Esophagus muscularis mucosa (tissue), 4 donors: ENCODE measurements around the gene USP17L28. TPM values are rescaled to one million over a fixed set of nuclear protein-coding genes. Genes with fewer than 3 reads are reported as not detected.
"Not testable (repeated sequence)": the region's sequence is repeated elsewhere in the genome, so short reads cannot be mapped to it uniquely, and the experiment has no call there.

ENCODE experiments used
- DNase-seq: peaks from one replicate; pipeline ENCODE4 v3.0.0-alpha.2; 2017; ENCODE audit errors: extremely low spot score
- H3K27ac ChIP-seq, 4 donors: fragments of 200-600 bp; sonication (generic); replicated peaks in 1 of 4; 1 replicate in 3 of 4; 2 replicates in 1 of 4; pipeline ENCODE4 v1.5.1; 2016 to 2019; ENCODE audit warnings: mild to moderate bottlenecking in 1 of 4
- H3K27me3 ChIP-seq, 4 donors: fragments of 200-600 bp; sonication (generic); one replicate each; pipeline versions ENCODE4 v1.5.1 to v1.6.0; 2016 to 2019
- H3K36me3 ChIP-seq, 4 donors: fragments of 200-600 bp; sonication (generic); one replicate each; pipeline ENCODE4 v1.5.1; 2016 to 2019
- H3K4me1 ChIP-seq, 4 donors: fragments of 200-600 bp; sonication (generic); one replicate each; pipeline ENCODE4 v1.5.1; 2016 to 2019
- H3K4me3 ChIP-seq, 4 donors: fragments of 200-600 bp; sonication (generic); 1 replicate in 2 of 4; 2 replicates in 2 of 4; pipeline ENCODE4 v1.5.1; 2016 to 2019; ENCODE audit warnings: mild to moderate bottlenecking in 4 of 4, moderate library complexity in 1 of 4
- H3K9me3 ChIP-seq, 4 donors: fragments of 200-600 bp; sonication (generic); 1 replicate in 3 of 4; 2 replicates in 1 of 4; pipeline ENCODE4 v1.5.1; 2016 to 2019
- WGBS: methylation state at CpG from one replicate; pipeline ENCODE4 v1.1.5; 2018; 5-methylcytosine and 5-hydroxymethylcytosine counted together
- intact Hi-C: fragments of 100-400 bp; cut with DNase I; formaldehyde crosslinking; loops from one replicate; pipeline ENCODE4 v1.15.1; 2023
- total RNA-seq, 4 donors: library from RNA; depleted of rRNA; stranded (reverse); fragments of >200 nt; gene quantifications; one replicate each; pipeline versions ENCODE4 v1.1.0 to v1.2.1, GENCODE V29; 2016

Gene USP17L28, protein sequence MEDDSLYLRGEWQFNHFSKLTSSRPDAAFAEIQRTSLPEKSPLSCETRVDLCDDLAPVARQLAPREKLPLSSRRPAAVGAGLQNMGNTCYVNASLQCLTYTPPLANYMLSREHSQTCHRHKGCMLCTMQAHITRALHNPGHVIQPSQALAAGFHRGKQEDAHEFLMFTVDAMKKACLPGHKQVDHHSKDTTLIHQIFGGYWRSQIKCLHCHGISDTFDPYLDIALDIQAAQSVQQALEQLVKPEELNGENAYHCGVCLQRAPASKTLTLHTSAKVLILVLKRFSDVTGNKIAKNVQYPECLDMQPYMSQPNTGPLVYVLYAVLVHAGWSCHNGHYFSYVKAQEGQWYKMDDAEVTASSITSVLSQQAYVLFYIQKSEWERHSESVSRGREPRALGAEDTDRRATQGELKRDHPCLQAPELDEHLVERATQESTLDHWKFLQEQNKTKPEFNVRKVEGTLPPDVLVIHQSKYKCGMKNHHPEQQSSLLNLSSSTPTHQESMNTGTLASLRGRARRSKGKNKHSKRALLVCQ
- total RNA-seq, result not detected

DNA sequence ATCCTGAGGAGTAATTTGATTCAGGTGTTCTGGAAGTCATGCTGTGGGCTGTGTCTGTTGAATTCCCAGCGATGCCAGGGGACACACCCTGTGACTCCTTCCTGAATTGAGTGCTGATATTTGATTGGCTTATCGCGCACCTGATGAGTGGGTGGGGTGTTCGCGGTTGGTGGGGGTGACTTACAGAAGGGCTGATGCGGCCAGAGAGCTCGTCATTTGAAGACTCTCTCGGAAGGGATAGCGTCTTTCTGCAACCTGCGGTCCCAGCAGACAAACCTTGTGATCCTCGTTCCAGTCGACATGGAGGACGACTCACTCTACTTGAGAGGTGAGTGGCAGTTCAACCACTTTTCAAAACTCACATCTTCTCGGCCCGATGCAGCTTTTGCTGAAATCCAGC is at the start of gene USP17L28:
TSS of gene USP17L28 (plus strand) at position 301 of the 400 bp plus-strand sequence. CDS start at position 301, 0 bp downstream.
- intact Hi-C loops, H3K27ac ChIP-seq, DNase-seq, H3K9me3 ChIP-seq, H3K4me1 ChIP-seq, H3K4me3 ChIP-seq, H3K27me3 ChIP-seq, H3K36me3 ChIP-seq: not testable (repeated sequence)
- no CpG with 5 or more reads among the region's 15 CpGs for WGBS

- H3K9me3 ChIP-seq, DNase-seq, H3K4me3 ChIP-seq, intact Hi-C loops, H3K36me3 ChIP-seq, H3K27me3 ChIP-seq, H3K27ac ChIP-seq, H3K4me1 ChIP-seq: not testable (repeated sequence)
- WGBS, result 89% methylated on average over 5 of the region's 13 CpGs
These were observed 24.5 kb upstream of the USP17L28 start for GRCh38 chr4:9324191-9324590.

- H3K27me3 ChIP-seq, H3K27ac ChIP-seq, H3K36me3 ChIP-seq, H3K4me3 ChIP-seq, intact Hi-C loops, DNase-seq, H3K4me1 ChIP-seq, H3K9me3 ChIP-seq: not testable (repeated sequence)
- WGBS, result no CpG with 5 or more reads among the region's 15 CpGs
These were observed 23.8 kb upstream of the USP17L28 start, which contains the start of gene USP17L24 for GRCh38 chr4:9324865-9325264. USP17L24 (plus strand) TSS chr4:9325165; CDS start chr4:9325165, 0 bp downstream.

- H3K9me3 ChIP-seq, intact Hi-C loops, H3K36me3 ChIP-seq, DNase-seq, H3K4me1 ChIP-seq, H3K27me3 ChIP-seq, H3K4me3 ChIP-seq, H3K27ac ChIP-seq: not testable (repeated sequence)
- WGBS, result no CpG with 5 or more reads among the region's 15 CpGs
These were observed 19.1 kb upstream of the USP17L28 start, which contains the start of gene USP17L25 for GRCh38 chr4:9329611-9330010. USP17L25 (plus strand) TSS chr4:9329911; CDS start chr4:9329911, 0 bp downstream.

DNA sequence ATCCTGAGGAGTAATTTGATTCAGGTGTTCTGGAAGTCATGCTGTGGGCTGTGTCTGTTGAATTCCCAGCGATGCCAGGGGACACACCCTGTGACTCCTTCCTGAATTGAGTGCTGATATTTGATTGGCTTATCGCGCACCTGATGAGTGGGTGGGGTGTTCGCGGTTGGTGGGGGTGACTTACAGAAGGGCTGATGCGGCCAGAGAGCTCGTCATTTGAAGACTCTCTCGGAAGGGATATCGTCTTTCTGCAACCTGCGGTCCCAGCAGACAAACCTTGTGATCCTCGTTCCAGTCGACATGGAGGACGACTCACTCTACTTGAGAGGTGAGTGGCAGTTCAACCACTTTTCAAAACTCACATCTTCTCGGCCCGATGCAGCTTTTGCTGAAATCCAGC is 14.3 kb upstream of the USP17L28 start, which contains the start of gene USP17L26:
TSS of gene USP17L26 (plus strand) at position 301 of the 400 bp plus-strand sequence. CDS start at position 301, 0 bp downstream.
- H3K27ac ChIP-seq, DNase-seq: not testable (repeated sequence)
- WGBS, result no CpG with 5 or more reads among the region's 15 CpGs

DNA sequence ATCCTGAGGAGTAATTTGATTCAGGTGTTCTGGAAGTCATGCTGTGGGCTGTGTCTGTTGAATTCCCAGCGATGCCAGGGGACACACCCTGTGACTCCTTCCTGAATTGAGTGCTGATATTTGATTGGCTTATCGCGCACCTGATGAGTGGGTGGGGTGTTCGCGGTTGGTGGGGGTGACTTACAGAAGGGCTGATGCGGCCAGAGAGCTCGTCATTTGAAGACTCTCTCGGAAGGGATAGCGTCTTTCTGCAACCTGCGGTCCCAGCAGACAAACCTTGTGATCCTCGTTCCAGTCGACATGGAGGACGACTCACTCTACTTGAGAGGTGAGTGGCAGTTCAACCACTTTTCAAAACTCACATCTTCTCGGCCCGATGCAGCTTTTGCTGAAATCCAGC is 9.6 kb upstream of the USP17L28 start, which contains the start of gene USP17L5:
TSS of gene USP17L5 (plus strand) at position 301 of the 400 bp plus-strand sequence. CDS start at position 301, 0 bp downstream.
- H3K27me3 ChIP-seq, H3K9me3 ChIP-seq, H3K36me3 ChIP-seq, H3K27ac ChIP-seq, DNase-seq, H3K4me1 ChIP-seq, H3K4me3 ChIP-seq, intact Hi-C loops: not testable (repeated sequence)
- no CpG with 5 or more reads among the region's 15 CpGs for whole genome bisulfite sequencing

More for the DNA sequence above, 14.3 kb upstream of the USP17L28 start, which contains the start of gene USP17L26:
- H3K27me3 ChIP-seq, intact Hi-C loops, H3K9me3 ChIP-seq, H3K4me3 ChIP-seq, H3K4me1 ChIP-seq, H3K36me3 ChIP-seq: not testable (repeated sequence)

DNA sequence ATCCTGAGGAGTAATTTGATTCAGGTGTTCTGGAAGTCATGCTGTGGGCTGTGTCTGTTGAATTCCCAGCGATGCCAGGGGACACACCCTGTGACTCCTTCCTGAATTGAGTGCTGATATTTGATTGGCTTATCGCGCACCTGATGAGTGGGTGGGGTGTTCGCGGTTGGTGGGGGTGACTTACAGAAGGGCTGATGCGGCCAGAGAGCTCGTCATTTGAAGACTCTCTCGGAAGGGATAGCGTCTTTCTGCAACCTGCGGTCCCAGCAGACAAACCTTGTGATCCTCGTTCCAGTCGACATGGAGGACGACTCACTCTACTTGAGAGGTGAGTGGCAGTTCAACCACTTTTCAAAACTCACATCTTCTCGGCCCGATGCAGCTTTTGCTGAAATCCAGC is 4.8 kb upstream of the USP17L28 start, which contains the start of gene USP17L27:
TSS of gene USP17L27 (plus strand) at position 301 of the 400 bp plus-strand sequence. CDS start at position 301, 0 bp downstream.
- intact Hi-C loops, H3K4me1 ChIP-seq, H3K4me3 ChIP-seq, H3K27me3 ChIP-seq, DNase-seq, H3K9me3 ChIP-seq, H3K27ac ChIP-seq, H3K36me3 ChIP-seq: not testable (repeated sequence)
- WGBS, result no CpG with 5 or more reads among the region's 15 CpGs

DNA sequence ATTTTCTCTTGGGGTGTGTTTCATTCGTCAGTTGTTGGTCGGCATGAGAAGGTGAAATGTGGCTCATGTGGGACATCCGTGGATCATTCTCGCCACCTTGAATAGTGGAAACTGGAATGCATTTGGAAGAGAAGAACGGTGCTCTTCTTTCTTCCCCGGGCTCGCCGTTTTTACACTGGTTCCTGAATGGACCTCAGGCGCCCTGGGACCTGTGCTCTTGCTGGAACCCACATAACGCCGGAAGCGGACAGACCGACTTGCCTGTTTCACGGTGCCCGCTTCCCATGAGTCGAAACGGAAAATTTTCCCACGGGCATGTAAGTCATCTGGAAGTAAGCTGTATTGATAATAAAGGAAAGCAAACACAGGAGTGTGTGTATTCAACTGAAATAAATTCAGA is 2.2 kb downstream of the USP17L28 start:
- H3K9me3 ChIP-seq, H3K27ac ChIP-seq, H3K4me3 ChIP-seq, DNase-seq, intact Hi-C loops, H3K27me3 ChIP-seq, H3K36me3 ChIP-seq, H3K4me1 ChIP-seq: not testable (repeated sequence)
- WGBS, result no CpG with 5 or more reads among the region's 18 CpGs

DNA sequence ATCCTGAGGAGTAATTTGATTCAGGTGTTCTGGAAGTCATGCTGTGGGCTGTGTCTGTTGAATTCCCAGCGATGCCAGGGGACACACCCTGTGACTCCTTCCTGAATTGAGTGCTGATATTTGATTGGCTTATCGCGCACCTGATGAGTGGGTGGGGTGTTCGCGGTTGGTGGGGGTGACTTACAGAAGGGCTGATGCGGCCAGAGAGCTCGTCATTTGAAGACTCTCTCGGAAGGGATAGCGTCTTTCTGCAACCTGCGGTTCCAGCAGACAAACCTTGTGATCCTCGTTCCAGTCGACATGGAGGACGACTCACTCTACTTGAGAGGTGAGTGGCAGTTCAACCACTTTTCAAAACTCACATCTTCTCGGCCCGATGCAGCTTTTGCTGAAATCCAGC is 4.6 kb downstream of the USP17L28 start, which contains the start of gene USP17L29:
TSS of gene USP17L29 (plus strand) at position 301 of the 400 bp plus-strand sequence. CDS start at position 301, 0 bp downstream.
- H3K27me3 ChIP-seq, H3K36me3 ChIP-seq, H3K27ac ChIP-seq, DNase-seq, H3K4me3 ChIP-seq, H3K9me3 ChIP-seq, H3K4me1 ChIP-seq, intact Hi-C loops: not testable (repeated sequence)
- no CpG with 5 or more reads among the region's 15 CpGs for WGBS

DNA sequence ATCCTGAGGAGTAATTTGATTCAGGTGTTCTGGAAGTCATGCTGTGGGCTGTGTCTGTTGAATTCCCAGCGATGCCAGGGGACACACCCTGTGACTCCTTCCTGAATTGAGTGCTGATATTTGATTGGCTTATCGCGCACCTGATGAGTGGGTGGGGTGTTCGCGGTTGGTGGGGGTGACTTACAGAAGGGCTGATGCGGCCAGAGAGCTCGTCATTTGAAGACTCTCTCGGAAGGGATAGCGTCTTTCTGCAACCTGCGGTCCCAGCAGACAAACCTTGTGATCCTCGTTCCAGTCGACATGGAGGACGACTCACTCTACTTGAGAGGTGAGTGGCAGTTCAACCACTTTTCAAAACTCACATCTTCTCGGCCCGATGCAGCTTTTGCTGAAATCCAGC is 14.1 kb downstream of the USP17L28 start, which contains the start of gene USP17L30:
TSS of gene USP17L30 (plus strand) at position 301 of the 400 bp plus-strand sequence. CDS start at position 301, 0 bp downstream.
- H3K4me1 ChIP-seq, intact Hi-C loops, H3K4me3 ChIP-seq, H3K9me3 ChIP-seq, H3K36me3 ChIP-seq, H3K27ac ChIP-seq, DNase-seq, H3K27me3 ChIP-seq: not testable (repeated sequence)
- WGBS, result no CpG with 5 or more reads among the region's 15 CpGs

- H3K36me3 ChIP-seq, H3K9me3 ChIP-seq, H3K4me3 ChIP-seq, H3K27ac ChIP-seq, DNase-seq, intact Hi-C loops, H3K4me1 ChIP-seq, H3K27me3 ChIP-seq: not testable (repeated sequence)
- WGBS, result 63% methylated on average over 1 of the region's 1 CpG
These were observed 31.2 kb downstream of the USP17L28 start for GRCh38 chr4:9379881-9380280.
